ENCODE data around the gene SEC61A2. TPM values are rescaled to one million over a fixed set of nuclear protein-coding genes. Genes with fewer than 3 reads are reported as not detected.

SEC61A2 gene
- total RNA-seq, result 1 to 10 TPM; 4.1 to 8.5 (median 7.4) TPM

DNA sequence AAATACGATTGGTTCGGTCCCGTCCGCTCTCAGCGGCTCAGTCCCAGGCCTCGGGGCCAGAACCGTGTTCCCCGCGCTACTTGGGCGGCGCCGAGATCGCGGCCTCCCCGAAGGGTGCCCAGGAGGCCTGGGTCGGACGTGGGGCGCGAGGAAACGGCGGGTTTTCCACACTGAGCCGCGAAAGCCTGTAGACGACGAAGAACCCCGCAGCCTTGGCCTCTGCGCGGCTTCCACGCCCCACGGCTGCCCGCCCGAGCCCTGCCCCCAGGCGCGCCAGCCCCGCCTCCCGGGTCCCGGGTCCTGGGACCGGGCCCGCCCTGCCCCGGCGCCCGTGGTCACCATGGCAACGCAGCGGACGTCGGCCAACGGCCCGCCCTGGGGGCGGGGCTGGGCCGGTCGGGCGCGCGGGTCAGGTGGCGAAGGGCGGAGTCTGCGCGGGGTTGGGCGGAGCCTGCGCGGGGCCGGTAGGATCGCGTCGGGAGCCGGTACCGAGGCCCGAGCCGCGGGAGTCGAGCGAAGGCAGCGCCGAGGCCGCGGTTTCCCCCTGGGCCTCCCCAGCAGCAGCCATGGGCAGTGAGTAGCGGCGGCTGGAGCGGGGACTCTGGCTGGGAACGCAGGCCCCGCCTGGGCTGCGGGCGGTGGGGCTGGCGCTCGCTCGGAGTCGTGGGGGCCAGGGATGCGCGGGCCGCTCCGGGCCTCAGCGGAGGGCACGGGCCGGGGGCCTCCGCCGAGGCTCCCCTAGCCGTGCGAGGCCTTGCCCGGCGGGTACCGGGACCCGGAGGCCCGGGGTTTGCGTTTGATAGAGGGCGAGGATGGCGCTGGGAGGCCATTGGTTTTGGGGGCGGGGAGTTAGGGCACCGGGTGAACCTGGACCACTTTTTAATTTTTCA lies at the start of gene SEC61A2:
TSS of gene SEC61A2 (plus strand) at position 456 of the 890 bp plus-strand sequence. CDS start at position 567, 111 bp downstream.
- under 1% methylated on average over 26 of the region's 108 CpGs for WGBS

DNA sequence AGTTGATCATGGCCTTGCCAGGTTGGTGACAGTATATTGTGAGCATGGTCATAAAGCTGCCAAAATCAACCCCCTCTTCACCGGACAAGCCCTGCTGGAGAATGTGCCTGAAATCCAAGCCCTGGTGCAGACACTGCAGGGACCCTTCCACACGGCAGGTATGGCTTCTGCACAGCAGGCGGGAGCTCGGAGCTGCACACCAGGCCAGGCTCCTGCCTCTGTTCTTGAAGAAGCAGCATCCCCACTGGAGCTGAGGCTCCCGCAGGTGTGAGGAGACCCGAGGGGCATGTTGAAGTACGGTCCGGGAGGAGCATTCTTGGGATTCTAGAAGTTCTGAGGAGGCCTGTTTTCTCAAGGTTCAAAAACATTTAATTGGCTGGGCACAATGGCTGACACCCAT lies 48.0 kb upstream of the SEC61A2 start:
- Histone ChIP-seq H3K4me3 (no peak overlapping the region), H3K27ac (replicated peaks in 1 of 4) (no peak overlapping the region), H3K36me3 (peaks cover 18 to 72% (median 31%) of the 10 kb centered on the region in 4 donors), H3K9me3 (no peaks in the 10 kb centered on the region), H3K27me3 (no peaks in the 10 kb centered on the region), H3K4me1 (no peaks in the 10 kb centered on the region)
- TF ChIP-seq POLR2AphosphoS5 (IDR thresholded peaks at IDR 0.05) (no peak), POLR2A (IDR thresholded peaks at IDR 0.05; ENCODE audit: low read depth) (no peak), EP300 (IDR thresholded peaks at IDR 0.05) (no peak)
- TF ChIP-seq, protein P1, sequence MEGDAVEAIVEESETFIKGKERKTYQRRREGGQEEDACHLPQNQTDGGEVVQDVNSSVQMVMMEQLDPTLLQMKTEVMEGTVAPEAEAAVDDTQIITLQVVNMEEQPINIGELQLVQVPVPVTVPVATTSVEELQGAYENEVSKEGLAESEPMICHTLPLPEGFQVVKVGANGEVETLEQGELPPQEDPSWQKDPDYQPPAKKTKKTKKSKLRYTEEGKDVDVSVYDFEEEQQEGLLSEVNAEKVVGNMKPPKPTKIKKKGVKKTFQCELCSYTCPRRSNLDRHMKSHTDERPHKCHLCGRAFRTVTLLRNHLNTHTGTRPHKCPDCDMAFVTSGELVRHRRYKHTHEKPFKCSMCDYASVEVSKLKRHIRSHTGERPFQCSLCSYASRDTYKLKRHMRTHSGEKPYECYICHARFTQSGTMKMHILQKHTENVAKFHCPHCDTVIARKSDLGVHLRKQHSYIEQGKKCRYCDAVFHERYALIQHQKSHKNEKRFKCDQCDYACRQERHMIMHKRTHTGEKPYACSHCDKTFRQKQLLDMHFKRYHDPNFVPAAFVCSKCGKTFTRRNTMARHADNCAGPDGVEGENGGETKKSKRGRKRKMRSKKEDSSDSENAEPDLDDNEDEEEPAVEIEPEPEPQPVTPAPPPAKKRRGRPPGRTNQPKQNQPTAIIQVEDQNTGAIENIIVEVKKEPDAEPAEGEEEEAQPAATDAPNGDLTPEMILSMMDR (IDR thresholded peaks at IDR 0.05), result no peak
- DNase-seq (ENCODE audit: extremely low spot score), result no peak
- intact Hi-C loops (cut with DNase I), result no loop called here
- WGBS, result 100% methylated on average over 2 of the region's 8 CpGs

More for the DNA sequence above, at the start of gene SEC61A2:
- peaks cover 0 to 20% (median 16%) of the 10 kb centered on the region in 4 donors for H3K4me1 ChIP-seq
- H3K4me3 ChIP-seq, result peak within 1 kb of the TSS; percentile 81 to 99 (median 89)
- peak; percentile 95 for DNase-seq (ENCODE audit: extremely low spot score)
- TF ChIP-seq EP300 (IDR thresholded peaks at IDR 0.05) (no peak), POLR2A (IDR thresholded peaks at IDR 0.05; ENCODE audit: low read depth) (peak; percentile 20), POLR2AphosphoS5 (IDR thresholded peaks at IDR 0.05) (peak; percentile 61 to 83)
- TF ChIP-seq, protein P1 (IDR thresholded peaks at IDR 0.05), result peak in 1 of 3 experiments; percentile 5
- peak within 1 kb of the TSS; percentile 87 to 93 (median 91) for H3K27ac ChIP-seq (replicated peaks in 1 of 4)
- intact Hi-C loops (cut with DNase I), result loop anchor here (5.0 kb wide), 1 partner anchor 62 kb away; the partner anchor contains the start of gene DHTKD1
- no peaks in the 10 kb centered on the region for H3K9me3 ChIP-seq
- peaks cover 0 to 13% (median 7%) of the 10 kb centered on the region in 4 donors for H3K36me3 ChIP-seq
- H3K27me3 ChIP-seq, result no peaks in the 10 kb centered on the region

DNA sequence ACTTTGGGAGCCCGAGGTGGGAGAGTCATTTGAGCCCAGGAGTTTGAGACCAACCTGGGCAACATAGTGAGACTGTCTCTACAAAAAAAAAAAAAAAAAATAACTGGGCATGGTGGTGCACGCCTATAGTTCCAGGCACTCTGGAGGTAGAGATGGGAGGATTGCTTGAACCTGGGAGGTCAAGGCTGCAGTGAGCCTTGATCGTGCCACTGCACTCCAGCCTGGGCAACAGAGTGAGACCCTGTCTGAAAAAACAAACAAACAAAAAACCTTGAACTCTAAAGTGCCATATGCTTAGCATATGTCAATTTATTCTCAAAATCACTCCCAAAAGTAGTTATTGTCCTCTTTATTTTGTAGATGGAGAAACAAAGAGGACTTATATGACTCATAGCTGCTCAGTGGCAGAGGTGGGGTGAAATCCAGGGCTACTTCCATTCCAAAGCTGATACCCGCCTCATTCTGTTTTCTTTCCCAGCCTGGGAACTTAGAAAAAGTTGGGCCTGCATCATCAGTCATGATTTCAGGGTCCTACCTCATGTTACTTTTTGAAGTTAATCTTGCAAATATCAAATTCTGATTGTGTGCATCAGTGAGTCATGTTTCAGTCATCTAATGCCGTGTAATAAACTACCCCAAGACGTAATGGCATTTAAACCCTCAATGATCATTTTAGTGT lies 47.5 kb upstream of the SEC61A2 start:
- Histone ChIP-seq H3K36me3 (peaks cover 23 to 78% (median 36%) of the 10 kb centered on the region in 4 donors), H3K4me1 (no peaks in the 10 kb centered on the region), H3K27me3 (no peaks in the 10 kb centered on the region), H3K9me3 (no peaks in the 10 kb centered on the region), H3K27ac (replicated peaks in 1 of 4) (no peak overlapping the region), H3K4me3 (no peak overlapping the region)
- no peak for TF ChIP-seq POLR2AphosphoS5 (IDR thresholded peaks at IDR 0.05)
- no peak for TF ChIP-seq EP300 (IDR thresholded peaks at IDR 0.05)
- TF ChIP-seq, protein P1 (IDR thresholded peaks at IDR 0.05), result no peak
- no peak for TF ChIP-seq POLR2A (IDR thresholded peaks at IDR 0.05; ENCODE audit: low read depth)
- intact Hi-C loops (cut with DNase I), result no loop called here
- no peak for DNase-seq (ENCODE audit: extremely low spot score)
- WGBS, result 79% methylated on average over 6 of the region's 6 CpGs

DNA sequence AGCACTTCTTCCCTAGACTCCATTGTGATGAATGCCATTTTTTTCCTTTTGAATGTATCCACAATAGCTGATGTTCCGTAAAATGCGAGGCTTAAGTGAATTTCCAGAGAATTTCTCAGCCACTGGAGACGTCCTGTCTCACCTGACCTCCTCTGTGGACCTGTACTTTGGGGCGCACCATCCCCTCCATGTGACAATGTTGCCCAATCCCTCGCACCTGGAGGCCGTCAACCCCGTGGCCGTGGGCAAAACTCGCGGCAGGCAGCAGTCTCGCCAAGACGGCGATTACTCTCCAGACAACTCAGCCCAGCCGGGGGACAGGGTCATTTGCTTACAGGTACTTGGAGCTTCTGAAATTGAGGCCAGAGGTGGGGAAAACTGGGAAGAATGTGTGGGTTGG lies 40.6 kb upstream of the SEC61A2 start:
- Histone ChIP-seq H3K27me3 (no peaks in the 10 kb centered on the region), H3K4me1 (no peaks in the 10 kb centered on the region), H3K9me3 (no peaks in the 10 kb centered on the region), H3K27ac (replicated peaks in 1 of 4) (no peak overlapping the region), H3K36me3 (peaks cover 62 to 96% (median 76%) of the 10 kb centered on the region in 4 donors), H3K4me3 (no peak overlapping the region)
- WGBS, result 89% methylated on average over 14 of the region's 14 CpGs
- no peak for DNase-seq (ENCODE audit: extremely low spot score)
- TF ChIP-seq, protein P1 (IDR thresholded peaks at IDR 0.05), result no peak
- TF ChIP-seq POLR2AphosphoS5 (IDR thresholded peaks at IDR 0.05) (no peak), EP300 (IDR thresholded peaks at IDR 0.05) (no peak), POLR2A (IDR thresholded peaks at IDR 0.05; ENCODE audit: low read depth) (no peak)
- intact Hi-C loops (cut with DNase I), result no loop called here

All from esophagus muscularis mucosa (tissue), 4 donors.